ENCODE measurements around the gene GPD2. TPM values are rescaled to one million over a fixed set of nuclear protein-coding genes. Genes with fewer than 3 reads are reported as not detected.

The GPD2 gene
- total RNA-seq, 3 donors from 2014 or later (not counting 1 experiment from before 2014, with no cell fraction given), result 12.5 to 20.2 (median 18.3) TPM

GRCh38 chr2:156437272-156437930 lies 1.2 kb downstream of the GPD2 start:
- H3K27me3 Mint-ChIP-seq (ENCODE audit: low read depth in 2 of 2), result no peaks in the 10 kb centered on the region
- ATAC-seq (peak in 2 of 3 donors; percentile 14 to 28), DNase-seq (peak in 1 of 2 donors; percentile 27)
- 28% methylated on average over 3 of the region's 6 CpGs for WGBS (ENCODE audit: insufficient coverage)
- no peaks in the 10 kb centered on the region for H3K9me3 ChIP-seq (ENCODE audit: control insufficient read depth, insufficient read depth, low read length)
- H3K36me3 ChIP-seq (ENCODE audit: control insufficient read depth, insufficient read depth, low read length), result no peaks in the 10 kb centered on the region
- H3K4me3 ChIP-seq (ENCODE audit: low read length), result peak overlapping the region; percentile 66
- no peak overlapping the region for H3K27ac ChIP-seq (ENCODE audit: low read length)
- no peaks in the 10 kb centered on the region for H3K9me3 Mint-ChIP-seq
- intact Hi-C loops (cut with micrococcal nuclease), result loop anchor here (2.0 to 5.0 kb wide), 2 partner anchors 35 to 37 kb away; no protein-coding TSS in a partner anchor
- no peaks in the 10 kb centered on the region for H3K36me3 Mint-ChIP-seq
- H3K4me1 ChIP-seq (ENCODE audit: control insufficient read depth, insufficient read depth, low read length), result peaks cover 16% of the 10 kb centered on the region
- peaks cover 38 to 39% of the 10 kb centered on the region in 2 donors for H3K4me1 Mint-ChIP-seq
- TF ChIP-seq CTCF (IDR thresholded peaks at IDR 0.05), result no peak
- H3K4me3 Mint-ChIP-seq, result peak overlapping the region; percentile 97
- peak overlapping the region; percentile 93 to 95 for H3K27ac Mint-ChIP-seq
- no peaks in the 10 kb centered on the region for H3K27me3 ChIP-seq (ENCODE audit: control insufficient read depth, insufficient read depth, low read length)

GRCh38 chr2:156437931-156438410 lies 1.8 kb downstream of the GPD2 start:
- intact Hi-C loops (cut with micrococcal nuclease), result loop anchor here (2.0 to 5.0 kb wide), 2 partner anchors 34 to 37 kb away; no protein-coding TSS in a partner anchor
- Mint-ChIP-seq H3K9me3 (no peaks in the 10 kb centered on the region), H3K27me3 (ENCODE audit: low read depth in 2 of 2) (no peaks in the 10 kb centered on the region), H3K36me3 (no peaks in the 10 kb centered on the region), H3K4me1 (peaks cover 39 to 41% of the 10 kb centered on the region in 2 donors), H3K27ac (peak overlapping the region; percentile 93 to 95), H3K4me3 (peak overlapping the region; percentile 97)
- Histone ChIP-seq H3K27me3 (ENCODE audit: control insufficient read depth, insufficient read depth, low read length) (no peaks in the 10 kb centered on the region), H3K4me1 (ENCODE audit: control insufficient read depth, insufficient read depth, low read length) (peaks cover 16% of the 10 kb centered on the region), H3K36me3 (ENCODE audit: control insufficient read depth, insufficient read depth, low read length) (no peaks in the 10 kb centered on the region), H3K9me3 (ENCODE audit: control insufficient read depth, insufficient read depth, low read length) (no peaks in the 10 kb centered on the region), H3K27ac (ENCODE audit: low read length) (no peak overlapping the region), H3K4me3 (ENCODE audit: low read length) (no peak overlapping the region)
- no peak for DNase-seq
- ATAC-seq, result no peak
- no peak for TF ChIP-seq CTCF (IDR thresholded peaks at IDR 0.05)
- WGBS (ENCODE audit: insufficient coverage), result 93% methylated on average over 3 of the region's 4 CpGs

- DNase-seq, result no peak
- no peaks in the 10 kb centered on the region for H3K27me3 Mint-ChIP-seq (ENCODE audit: low read depth in 2 of 2)
- no peaks in the 10 kb centered on the region for H3K36me3 Mint-ChIP-seq
- H3K4me1 Mint-ChIP-seq, result peaks cover 32 to 40% of the 10 kb centered on the region in 2 donors
- Histone ChIP-seq H3K27me3 (ENCODE audit: control insufficient read depth, insufficient read depth, low read length) (no peaks in the 10 kb centered on the region), H3K4me3 (ENCODE audit: low read length) (no peak overlapping the region), H3K36me3 (ENCODE audit: control insufficient read depth, insufficient read depth, low read length) (no peaks in the 10 kb centered on the region), H3K27ac (ENCODE audit: low read length) (no peak overlapping the region), H3K4me1 (ENCODE audit: control insufficient read depth, insufficient read depth, low read length) (no peaks in the 10 kb centered on the region), H3K9me3 (ENCODE audit: control insufficient read depth, insufficient read depth, low read length) (no peaks in the 10 kb centered on the region)
- ATAC-seq, result no peak
- no peak overlapping the region for H3K27ac Mint-ChIP-seq
- intact Hi-C loops (cut with micrococcal nuclease), result no loop called here
- no peak for TF ChIP-seq CTCF (IDR thresholded peaks at IDR 0.05)
- H3K4me3 Mint-ChIP-seq, result no peak overlapping the region
- no peaks in the 10 kb centered on the region for H3K9me3 Mint-ChIP-seq
Measured at GRCh38 chr2:156443089-156443488, 6.9 kb downstream of the GPD2 start.
